Sciatic nerve (tissue), 2 donors: Measurements from ENCODE around the gene RASGRF2. TPM values are rescaled to one million over a fixed set of nuclear protein-coding genes. Genes with fewer than 3 reads are reported as not detected.

Experiments used
- ATAC-seq: fragments of 200-7000 bp; cut with Tn5 transposase; one replicate; pipeline ENCODE4 v1.9.1; 2020; ENCODE audit warnings: mild to moderate bottlenecking, moderate library complexity
- DNase-seq: peaks from one replicate; pipeline ENCODE4 v3.0.0-alpha.2; 2020; ENCODE audit warnings: low spot score
- intact Hi-C: fragments of 100-400 bp; cut with DNase I; formaldehyde crosslinking; loops from one replicate; pipeline ENCODE4 v1.14.2; 2022
- total RNA-seq: library from RNA; stranded (reverse); fragmentation: NEBNext Ultra II Directional; extraction: Animal tissue kit (Norgen Biotek cat#: 25700); gene quantifications from one replicate; pipeline ENCODE4 v1.2.1, GENCODE V29; 2021
- donor health status: DM: no; HTN: no; CAD: no.
- donor health status: DM: no; HTN: no; CAD: no.

RASGRF2 gene
- total RNA-seq, 1 donor from 2014 or later, result 63.8 TPM

GRCh38 chr5:80973027-80973426, 12.9 kb downstream of the RASGRF2 start:
- intact Hi-C loops, result no loop called here
- ATAC-seq, result no peak
- no peak for DNase-seq

DNA sequence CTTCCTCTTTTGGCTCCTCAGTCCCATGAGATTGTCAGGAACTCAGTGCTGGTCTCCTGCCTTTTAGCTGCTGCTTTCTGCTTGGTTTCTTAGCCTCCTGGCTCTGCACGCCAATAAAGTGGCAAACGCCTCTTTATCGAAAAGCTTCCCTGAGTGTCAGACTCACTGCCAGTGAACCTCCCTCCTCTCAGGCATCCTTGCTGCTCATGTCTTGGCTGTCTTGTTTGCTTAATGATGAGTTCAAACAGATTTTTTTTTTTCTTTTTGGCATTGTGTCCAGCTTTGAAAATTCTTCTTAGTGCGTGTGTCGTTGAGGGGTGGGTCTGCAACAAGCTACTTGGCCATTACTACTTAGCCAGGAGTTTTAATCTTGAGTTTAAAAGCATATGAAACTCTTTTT, 14.9 kb downstream of the RASGRF2 start:
- peak; percentile 49 for ATAC-seq
- no peak for DNase-seq
- intact Hi-C loops, result no loop called here

GRCh38 chr5:80976985-80977384, 16.8 kb downstream of the RASGRF2 start:
- intact Hi-C loops, result no loop called here
- ATAC-seq (no peak), DNase-seq (no peak)

DNA sequence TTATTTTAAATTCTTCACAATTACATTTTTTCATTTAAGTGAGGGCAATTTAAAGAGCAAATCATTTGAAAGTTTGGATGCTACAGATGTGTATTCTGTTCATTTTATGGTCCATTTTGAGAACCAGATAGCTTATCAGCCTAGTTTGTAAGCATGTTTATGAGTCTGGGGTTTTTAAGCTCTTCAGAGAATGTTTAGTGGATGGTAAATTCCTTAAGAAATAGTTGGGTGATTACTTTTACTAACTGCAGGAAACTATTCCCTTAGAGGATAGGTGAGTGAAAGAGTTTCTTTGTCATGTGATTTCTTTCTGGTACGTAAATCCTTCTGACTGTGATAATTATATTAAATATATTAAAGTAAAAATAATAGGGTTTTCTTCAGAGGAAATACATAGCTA, 17.6 kb downstream of the RASGRF2 start:
- ATAC-seq, result no peak
- no peak for DNase-seq
- intact Hi-C loops, result no loop called here

DNA sequence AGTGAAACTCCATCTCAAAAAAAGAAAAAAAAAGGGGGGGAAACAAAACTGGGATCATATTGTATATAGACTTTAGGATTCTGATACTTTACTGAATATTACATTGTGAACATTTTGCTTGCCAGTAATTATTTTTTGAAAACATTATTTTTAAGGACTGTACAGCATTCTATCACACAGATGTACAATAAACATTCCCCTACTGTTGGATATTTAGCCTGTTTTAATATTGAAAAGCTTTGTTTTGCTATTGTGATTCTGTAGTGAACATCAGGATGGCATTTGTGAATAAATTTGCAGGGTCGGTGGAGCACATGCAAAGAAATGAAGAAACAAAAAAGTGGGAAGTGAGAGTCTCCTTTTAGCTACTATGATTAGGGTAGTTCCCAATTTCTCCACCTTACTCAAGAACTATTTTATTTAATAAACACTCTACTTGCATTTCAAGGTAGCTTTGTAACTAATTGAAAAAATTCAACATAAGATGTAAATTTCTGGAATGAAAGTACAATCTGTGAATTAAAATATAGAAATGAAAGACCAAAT, 18.7 kb downstream of the RASGRF2 start:
- DNase-seq (no peak), ATAC-seq (no peak)
- intact Hi-C loops, result no loop called here

DNA sequence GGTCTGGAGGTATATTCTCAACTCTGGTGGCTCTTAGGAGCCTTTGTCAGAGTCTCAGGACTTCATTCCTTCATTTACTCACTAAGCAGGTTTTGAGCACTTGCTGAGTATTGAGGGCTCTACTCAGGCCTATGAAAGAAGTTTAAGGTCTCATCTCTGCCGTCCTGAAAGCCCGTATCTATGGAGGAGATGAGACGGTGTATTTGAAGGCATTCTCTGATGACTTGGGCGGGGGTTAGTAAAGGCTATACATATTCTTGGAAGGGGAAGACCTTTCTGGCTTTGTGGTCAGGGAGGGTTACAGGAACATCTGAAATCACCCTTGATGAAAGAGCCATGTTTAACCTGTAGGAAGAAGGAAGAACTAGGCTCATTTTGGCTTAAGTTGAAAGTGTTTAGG, 21.9 kb downstream of the RASGRF2 start:
- ATAC-seq (no peak), DNase-seq (no peak)
- intact Hi-C loops, result no loop called here

DNA sequence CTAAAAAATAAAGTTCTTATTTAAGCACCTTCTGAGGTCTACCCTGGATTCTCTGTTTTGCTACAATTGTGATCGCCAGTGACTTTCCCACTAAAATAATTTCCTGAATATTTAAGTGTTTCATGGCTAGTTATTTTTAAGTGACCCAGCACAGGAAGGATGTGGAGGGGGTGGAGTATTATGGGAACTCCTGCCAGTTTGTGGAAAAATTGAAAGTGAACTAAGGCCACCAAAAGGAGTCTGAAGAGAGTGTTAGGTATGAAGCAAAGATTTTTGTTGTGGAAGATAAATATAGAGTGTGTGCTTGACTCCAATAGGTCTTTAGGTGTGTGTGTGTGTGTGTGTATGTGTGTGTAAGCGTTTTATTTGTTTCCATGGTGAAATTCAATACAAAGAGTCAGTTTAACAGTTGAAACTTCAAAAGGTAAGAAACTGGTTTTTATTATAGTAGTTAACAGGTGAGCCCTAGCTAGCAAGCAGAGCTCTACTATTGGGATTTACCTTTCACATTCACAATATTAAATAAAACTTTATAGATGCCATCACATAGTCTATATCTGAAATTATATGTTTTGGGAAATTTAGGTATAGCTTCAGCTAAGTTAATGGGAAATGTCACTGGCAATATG, 25.6 kb downstream of the RASGRF2 start:
- intact Hi-C loops, result no loop called here
- ATAC-seq, result peak; percentile 35

GRCh38 chr5:80986382-80986781, 26.2 kb downstream of the RASGRF2 start:
- DNase-seq (no peak), ATAC-seq (no peak)
- intact Hi-C loops, result no loop called here

More for the DNA sequence above, 25.6 kb downstream of the RASGRF2 start:
- DNase-seq, result no peak

DNA sequence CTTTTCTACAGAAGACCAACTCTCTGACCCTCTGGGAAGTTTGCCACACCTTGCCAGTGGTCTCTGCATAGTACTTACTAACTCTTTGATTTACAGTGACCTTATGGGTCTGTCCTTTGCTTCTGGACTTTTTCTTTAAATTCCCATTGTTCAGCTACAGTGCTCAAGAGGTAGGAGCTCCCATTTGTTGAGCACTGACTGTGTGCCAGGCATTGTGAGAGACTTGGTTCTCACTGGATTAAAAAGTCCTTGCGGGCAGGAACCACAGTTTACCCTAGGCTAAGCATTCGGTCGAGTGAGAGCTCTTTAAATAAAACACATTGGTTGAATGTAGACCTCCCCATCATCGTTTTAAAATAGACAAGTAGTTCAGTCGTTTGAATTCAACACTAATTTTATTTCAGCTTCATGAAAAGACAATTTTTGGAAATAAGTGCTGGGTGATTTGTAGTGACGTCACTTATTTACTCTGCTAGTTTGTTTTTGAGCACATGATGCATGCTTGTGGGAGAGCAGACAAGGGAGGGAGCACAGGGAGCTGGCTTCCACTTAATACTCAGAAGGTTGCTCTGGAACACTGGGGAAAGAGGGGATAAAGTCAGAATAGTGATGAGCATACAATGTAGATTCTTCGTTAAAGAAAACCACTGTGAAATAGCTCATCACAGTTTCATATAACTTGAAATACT, 27.1 kb downstream of the RASGRF2 start:
- peak; percentile 71 for ATAC-seq
- DNase-seq, result no peak
- intact Hi-C loops, result no loop called here

DNA sequence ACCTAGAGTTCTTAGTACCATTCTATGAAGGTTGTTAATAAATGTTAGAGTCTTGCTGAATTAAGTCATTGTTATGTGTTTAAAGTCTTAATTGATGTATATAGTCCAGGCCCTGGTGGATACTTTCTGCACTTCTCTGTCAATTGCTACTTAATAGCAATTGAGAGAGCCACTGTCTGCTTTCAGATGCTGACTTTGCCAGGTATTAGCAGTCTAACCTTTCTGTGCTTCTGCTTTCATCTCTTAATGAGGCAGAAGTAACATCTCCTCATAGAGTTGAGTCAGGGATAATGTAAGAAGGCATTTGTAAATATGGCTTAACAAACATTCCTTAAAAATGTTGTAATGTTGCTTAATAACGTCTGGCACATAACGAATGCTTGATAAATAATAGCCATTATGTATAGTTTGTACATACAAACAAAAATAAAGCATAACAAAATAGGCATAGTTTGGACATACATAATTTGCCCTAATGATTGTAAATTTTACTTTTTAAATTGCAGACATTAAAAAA, 28.3 kb downstream of the RASGRF2 start:
- intact Hi-C loops, result no loop called here
- DNase-seq (no peak), ATAC-seq (no peak)

DNA sequence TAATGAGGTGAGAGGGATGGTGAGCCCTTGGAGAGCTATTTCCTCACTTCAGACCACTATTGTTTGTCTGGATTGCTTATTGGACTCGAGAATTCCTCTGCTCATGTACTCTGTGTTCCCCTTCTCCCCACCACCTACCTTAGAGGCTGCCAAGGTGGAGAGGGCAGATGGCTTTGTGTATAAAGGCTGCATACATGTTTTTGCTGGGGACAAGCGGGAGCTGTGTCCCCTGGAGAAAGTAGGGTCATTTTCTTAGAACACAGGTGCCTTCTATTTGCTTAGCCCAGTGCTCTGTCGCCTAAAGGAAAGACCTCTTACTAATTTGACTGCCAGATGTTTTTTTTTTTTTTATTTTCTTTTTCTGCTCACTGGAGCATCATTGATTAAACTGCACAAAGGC, 29.7 kb downstream of the RASGRF2 start:
- no peak for ATAC-seq
- intact Hi-C loops, result no loop called here
- no peak for DNase-seq

DNA sequence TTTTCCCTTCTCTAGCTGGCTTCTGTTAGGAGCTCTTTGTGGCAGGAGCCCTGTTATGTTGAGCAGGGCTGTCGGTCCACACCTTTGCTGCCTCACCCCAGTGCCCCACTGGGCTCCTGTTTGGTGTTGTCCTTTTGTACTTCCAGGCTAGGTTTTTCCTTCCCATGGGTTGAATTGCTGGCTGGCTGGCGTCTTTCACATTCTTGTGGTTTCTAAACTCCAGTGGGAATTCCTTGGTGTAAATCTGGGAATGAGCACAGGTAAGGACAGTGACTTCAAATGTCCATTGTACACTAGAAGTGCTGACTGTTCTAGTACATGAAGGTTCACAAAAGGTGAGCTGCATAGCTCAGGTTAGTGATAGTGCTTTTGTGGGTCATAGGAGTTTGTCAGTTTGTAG, 30.4 kb downstream of the RASGRF2 start:
- DNase-seq, result no peak
- intact Hi-C loops, result no loop called here
- ATAC-seq, result no peak

- intact Hi-C loops, result no loop called here
- DNase-seq (no peak), ATAC-seq (no peak)
Measured at GRCh38 chr5:80990971-80991370, 30.8 kb downstream of the RASGRF2 start.

DNA sequence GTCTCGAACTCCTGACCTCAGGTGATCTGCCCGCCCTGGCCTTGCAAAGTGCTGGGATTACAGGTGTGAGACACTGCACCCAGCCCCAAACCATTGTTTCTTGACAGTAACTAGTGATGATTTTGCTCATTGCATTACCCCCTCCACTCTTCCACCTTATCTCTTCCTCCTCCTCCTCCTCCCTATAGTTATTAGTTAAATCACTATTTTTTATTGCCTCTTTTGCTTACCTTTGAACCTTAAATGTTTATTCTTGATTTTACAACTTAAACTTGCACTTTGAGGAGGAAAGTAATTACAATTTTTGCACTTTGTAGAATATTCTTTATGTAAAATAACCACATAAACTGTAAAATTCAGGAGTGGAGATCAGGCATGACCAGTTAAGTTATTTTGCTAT, 35.7 kb downstream of the RASGRF2 start:
- intact Hi-C loops, result no loop called here
- ATAC-seq, result no peak
- no peak for DNase-seq

DNA sequence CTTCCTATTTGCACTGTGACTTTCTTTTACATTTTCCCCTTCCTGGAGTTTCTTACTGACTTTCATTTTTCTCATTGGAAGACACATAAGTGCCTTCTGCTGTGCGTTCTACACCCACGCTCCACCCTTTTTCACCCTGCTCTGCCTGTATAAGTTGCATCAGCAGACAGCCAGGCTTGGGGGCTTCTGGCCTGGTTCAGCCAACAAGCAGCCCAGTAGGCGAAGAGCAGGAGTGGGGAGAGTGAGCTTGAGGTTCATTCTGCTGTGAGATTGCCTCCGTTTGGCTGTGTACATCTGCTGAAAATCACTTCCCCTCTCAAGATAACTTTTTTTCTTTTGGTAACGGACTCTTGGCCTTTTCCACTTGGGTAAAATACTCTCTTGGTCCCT, 38.4 kb downstream of the RASGRF2 start:
- ATAC-seq (no peak), DNase-seq (no peak)

DNA sequence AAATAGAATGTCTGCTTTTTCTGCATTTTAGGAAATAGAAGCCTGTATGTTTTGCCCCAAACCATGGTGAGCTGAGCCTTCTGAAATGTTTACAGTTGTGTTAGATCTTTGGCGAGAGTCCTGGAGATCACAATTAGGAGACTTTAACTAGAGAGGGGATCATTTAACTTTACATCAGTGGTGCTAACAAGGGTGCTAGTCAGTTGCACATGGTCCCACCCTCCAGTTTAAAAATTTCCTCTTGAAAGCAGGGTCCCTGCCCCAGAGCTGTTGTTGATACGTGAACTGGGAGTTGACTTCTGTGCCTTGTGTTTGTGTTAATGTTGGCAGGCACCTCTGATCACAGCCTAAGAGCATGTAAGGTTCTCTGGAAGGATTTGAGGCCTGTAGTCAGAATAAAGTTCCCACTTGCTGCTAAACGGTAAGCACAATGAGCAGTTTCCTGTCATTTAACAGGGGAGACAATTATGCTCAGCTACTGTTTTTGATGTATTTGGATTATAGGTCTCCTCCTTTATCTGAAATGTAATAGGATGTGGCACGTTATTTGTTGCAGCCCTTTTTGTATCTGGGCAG, 43.7 kb downstream of the RASGRF2 start:
- intact Hi-C loops, result no loop called here
- ATAC-seq (peak; percentile 40), DNase-seq (no peak)

More for the DNA sequence above, 38.4 kb downstream of the RASGRF2 start:
- intact Hi-C loops, result no loop called here

- intact Hi-C loops, result no loop called here
- ATAC-seq (no peak), DNase-seq (no peak)
Measured at GRCh38 chr5:81005708-81006107, 45.5 kb downstream of the RASGRF2 start.

- DNase-seq, result no peak
- intact Hi-C loops, result no loop called here
- ATAC-seq, result no peak
Measured at GRCh38 chr5:81006231-81006630, 46.1 kb downstream of the RASGRF2 start.

DNA sequence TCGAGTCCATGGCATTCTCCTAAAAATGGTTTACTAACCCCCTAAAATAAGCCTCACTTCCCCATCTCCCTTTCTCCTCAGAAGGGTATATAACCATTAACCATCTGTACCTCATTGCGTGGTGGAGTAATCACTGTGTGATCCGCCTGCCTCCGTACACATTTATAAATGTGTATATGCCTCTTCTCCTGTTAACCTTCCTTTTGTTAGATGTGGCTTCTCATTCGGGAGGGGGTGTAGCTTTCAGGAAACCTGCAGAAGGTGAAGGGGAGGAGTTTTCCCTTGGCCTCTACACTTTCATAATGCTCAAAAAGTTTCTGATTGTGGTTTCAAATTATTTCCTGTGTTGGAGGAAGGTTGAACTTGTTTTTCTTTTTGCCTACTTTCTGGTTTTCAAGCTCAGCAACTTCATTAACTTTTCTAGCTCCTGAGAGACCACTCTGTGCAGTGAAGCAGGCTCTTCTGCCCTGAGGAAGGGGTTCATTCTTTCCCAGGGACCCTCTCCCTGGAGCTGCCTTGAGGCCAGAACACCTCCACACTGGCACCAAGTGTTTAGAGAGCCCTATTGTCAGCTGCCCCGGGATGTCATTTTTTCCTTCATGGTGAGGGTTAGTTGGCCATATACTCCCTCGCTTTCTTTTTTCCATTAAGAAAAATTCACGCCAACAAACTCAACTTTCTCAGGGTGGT, 46.9 kb downstream of the RASGRF2 start:
- intact Hi-C loops, result no loop called here
- ATAC-seq (no peak), DNase-seq (no peak)

GRCh38 chr5:81007637-81008027, 47.5 kb downstream of the RASGRF2 start:
- ATAC-seq (no peak), DNase-seq (no peak)
- intact Hi-C loops, result no loop called here
